ENCODE data around the gene OGFOD3.

- TF ChIP-seq CTCF (IDR thresholded peaks at IDR 0.05) (no peak), EZH2 (IDR thresholded peaks at IDR 0.05; ENCODE audit: borderline replicate concordance, insufficient read depth, low read depth, low read length, poor library complexity, severe bottlenecking) (no peak)
Observed at GRCh38 chr17:82392941-82393340, 25.4 kb downstream of the OGFOD3 start.
